GM12892 (cell line): ENCODE results near the gene RAB23.

Experiments
- POLR2A ChIP-seq: IDR thresholded peaks from 2 replicates; pipeline ENCODE4 v1.6.1; 2011; ENCODE audit warnings: low read depth, low read length, control low read depth
- POLR2AphosphoS5 ChIP-seq: IDR thresholded peaks from 2 replicates; pipeline ENCODE4 v1.6.1; 2011; ENCODE audit warnings: low read depth, low read length, control low read depth
- TAF1 ChIP-seq: IDR thresholded peaks from 2 replicates; pipeline ENCODE4 v1.6.1; 2011; ENCODE audit warnings: low read depth, mild to moderate bottlenecking, control low read depth, low read length, borderline replicate concordance

- TF ChIP-seq POLR2A (no peak), TAF1 (no peak), POLR2AphosphoS5 (no peak)
Measured at GRCh38 chr6:57193177-57193576, 28.9 kb downstream of the RAB23 start.
